ENCODE data around the gene EPG5. TPM values are rescaled to one million over a fixed set of nuclear protein-coding genes. Genes with fewer than 3 reads are reported as not detected.

The EPG5 gene
- total RNA-seq, 1 experiment from 2014 or later: 16.1 TPM

- no peak for TF ChIP-seq CTCF (conservative IDR thresholded peaks at IDR 0.05)
- Mint-ChIP-seq H3K4me3 (no peak overlapping the region), H3K4me1 (peaks cover 9 to 20% of the 10 kb centered on the region in 2 experiments), H3K9me3 (no peaks in the 10 kb centered on the region), H3K36me3 (ENCODE audit: insufficient read depth in 1 of 3, low read depth in 3 of 3) (no peaks in the 10 kb centered on the region), H3K27me3 (ENCODE audit: low read depth) (no peaks in the 10 kb centered on the region), H3K27ac (no peak overlapping the region)
- Histone ChIP-seq H2BK20ac (ENCODE audit: low read depth, low read length, poor library complexity, severe bottlenecking) (no peak overlapping the region), H4K91ac (ENCODE audit: insufficient read length, low read depth, low read length) (no peak overlapping the region), H3K4ac (ENCODE audit: low read depth, low read length) (no peak overlapping the region), H2AFZ (ENCODE audit: low read length) (no peak overlapping the region), H4K8ac (replicated peaks; ENCODE audit: insufficient read length, low read depth, low read length) (no peak overlapping the region), H2AK5ac (ENCODE audit: insufficient read length, low read length) (no peak overlapping the region), H2BK12ac (ENCODE audit: insufficient read length, low read depth, low read length) (no peak overlapping the region), H2BK120ac (ENCODE audit: low read depth, low read length, poor library complexity, severe bottlenecking) (no peak overlapping the region), H3K4me1 (ENCODE audit: insufficient read depth, low read length) (no peaks in the 10 kb centered on the region), H3K23ac (ENCODE audit: insufficient read length, low read depth, low read length) (no peak overlapping the region), H3K23me2 (ENCODE audit: insufficient read length, low read depth, low read length, poor library complexity, severe bottlenecking) (no peaks in the 10 kb centered on the region), H3K9me3 (ENCODE audit: control insufficient read depth, low read depth, low read length) (no peaks in the 10 kb centered on the region), H3K14ac (ENCODE audit: insufficient read depth, low read length) (no peak overlapping the region), H4K5ac (ENCODE audit: insufficient read length, low read depth, low read length) (no peak overlapping the region), H3K9ac (ENCODE audit: extremely low read depth, insufficient read length, low read length) (no peak overlapping the region), H2BK15ac (ENCODE audit: low read depth, low read length) (no peak overlapping the region), H3K4me2 (ENCODE audit: insufficient read depth, insufficient read length, low read length) (no peak overlapping the region), H3K79me2 (ENCODE audit: insufficient read depth, low read length) (no peaks in the 10 kb centered on the region), H2BK5ac (ENCODE audit: insufficient read length, low read length) (no peak overlapping the region), H3K56ac (ENCODE audit: insufficient read length, low read depth, low read length) (no peak overlapping the region), H3K18ac (ENCODE audit: insufficient read length, low read depth, low read length) (no peak overlapping the region), H3K27me3 (ENCODE audit: insufficient read depth, low read length) (no peaks in the 10 kb centered on the region), H3T11ph (ENCODE audit: low read length) (no peak overlapping the region), H3K27ac (ENCODE audit: insufficient read length, low read depth, low read length) (no peak overlapping the region), H3K79me1 (ENCODE audit: insufficient read depth, low read depth, low read length, poor library complexity, severe bottlenecking) (no peaks in the 10 kb centered on the region), H4K20me1 (ENCODE audit: control insufficient read depth, insufficient read depth, insufficient read length) (no peaks in the 10 kb centered on the region)
- no peak for DNase-seq
- WGBS (ENCODE audit: extremely low coverage, insufficient read length, low lambda C conversion rate): no CpG with 5 or more reads among the region's 4 CpGs
These were observed 43.5 kb upstream of the EPG5 start for GRCh38 chr18:46010676-46011075.
